Psoas muscle (tissue), 8 donors: Measurements from ENCODE around the gene TCF7L2. TPM values are rescaled to one million over a fixed set of nuclear protein-coding genes. Genes with fewer than 3 reads are reported as not detected.

ENCODE experiments used
- ATAC-seq, 4 donors: fragments of 200-7000 bp; cut with Tn5 transposase; one replicate each; pipeline ENCODE4 v1.9.1; 2020; ENCODE audit warnings: moderate library complexity in 3 of 4, mild to moderate bottlenecking in 2 of 4
- DNase-seq, 2 donors: peaks; one replicate each; pipeline ENCODE4 v3.0.0-alpha.2; 2020
- H3K27ac ChIP-seq: fragments of 200-600 bp; one replicate; pipeline ENCODE4 v1.8.0; 2022
- H3K27me3 ChIP-seq, 3 donors: fragments of 200-600 bp in 1 of 3; one replicate each; pipeline versions ENCODE4 v1.6.1 to v1.8.0; 2013 to 2022; ENCODE audit warnings: low read length in 2 of 3, mild to moderate bottlenecking in 2 of 3, moderate library complexity in 1 of 3; ENCODE audit not compliant: insufficient read depth in 3 of 3
- H3K36me3 ChIP-seq, 2 donors: fragments of 200-600 bp in 1 of 2; one replicate each; pipeline versions ENCODE4 v1.6.1 to v1.8.0; 2013 to 2022; ENCODE audit warnings: low read depth in 1 of 2, mild to moderate bottlenecking in 1 of 2, moderate library complexity in 1 of 2; ENCODE audit not compliant: insufficient read depth in 1 of 2
- H3K4me1 ChIP-seq: fragments of 200-600 bp; one replicate; pipeline ENCODE4 v1.8.0; 2022
- H3K4me3 ChIP-seq: fragments of 200-600 bp; one replicate; pipeline ENCODE4 v1.8.0; 2022; ENCODE audit warnings: mild to moderate bottlenecking
- H3K9me3 ChIP-seq: fragments of 200-600 bp; one replicate; pipeline ENCODE4 v1.8.0; 2022
- WGBS, 3 donors: extraction: QIAGEN DNeasy Blood & Tissue Kit; methylation state at CpG; one replicate each; pipeline versions ENCODE4 v1.1.6 to v1.1.7; 2013; 5-methylcytosine and 5-hydroxymethylcytosine counted together
- intact Hi-C, 2 donors: fragments of 100-400 bp; cut with DNase I; formaldehyde crosslinking; loops; one replicate each; pipeline versions ENCODE4 v1.11.0 to v1.14.2; 2022
- polyA plus RNA-seq, 3 donors: library from polyadenylated mRNA; stranded (reverse); fragments of 200-250 nt; gene quantifications; one replicate each; pipeline ENCODE4 v1.2.3, GENCODE V29; 2013
- total RNA-seq, 4 donors: library from RNA; stranded (reverse); fragmentation: NEBNext Ultra II Directional in 2 of 4; extraction: Animal tissue kit (Norgen Biotek cat#: 25700) in 2 of 4; gene quantifications; one replicate each; pipeline versions ENCODE4 v1.2.1 to v1.2.4, GENCODE V29; 2021 to 2023
- TF ChIP-seq, protein P1 (sequence below): fragments of 200-600 bp; IDR thresholded peaks from one replicate; pipeline ENCODE4 v1.8.0; 2022; ENCODE audit warnings: antibody characterized with exemption
- donor health status: healthy with polysubstance abuse.
- donor health status: DM: no; HTN: no; CAD: no; lungs with moderate emphysema.
- donor health status: Bipolar disorder and iron deficiency.
- donor health status: healthy.
- donor health status: DM: yes; HTN: yes; CAD: no.
- donor health status: DM: no; HTN: no; CAD: no.
- donor health status: DM: no; HTN: no; CAD: no.
- donor health status: DM: yes; HTN: yes; CAD: no.

Gene TCF7L2
- total and polyA plus RNA-seq, 7 donors = 1.8 to 8.5 (median 4.3) TPM

- Histone ChIP-seq H3K4me1 (no peaks in the 10 kb centered on the region), H3K27me3 (no peaks in the 10 kb centered on the region), H3K4me3 (no peak overlapping the region), H3K27ac (no peak overlapping the region), H3K36me3 (no peaks in the 10 kb centered on the region), H3K9me3 (no peaks in the 10 kb centered on the region)
- intact Hi-C loops = no loop called here
- DNase-seq (no peak), ATAC-seq (no peak)
- WGBS, 3 donors = 80 to 86% (median 84%) methylated on average over 7 of the region's 7 CpGs
- TF ChIP-seq, protein P1, sequence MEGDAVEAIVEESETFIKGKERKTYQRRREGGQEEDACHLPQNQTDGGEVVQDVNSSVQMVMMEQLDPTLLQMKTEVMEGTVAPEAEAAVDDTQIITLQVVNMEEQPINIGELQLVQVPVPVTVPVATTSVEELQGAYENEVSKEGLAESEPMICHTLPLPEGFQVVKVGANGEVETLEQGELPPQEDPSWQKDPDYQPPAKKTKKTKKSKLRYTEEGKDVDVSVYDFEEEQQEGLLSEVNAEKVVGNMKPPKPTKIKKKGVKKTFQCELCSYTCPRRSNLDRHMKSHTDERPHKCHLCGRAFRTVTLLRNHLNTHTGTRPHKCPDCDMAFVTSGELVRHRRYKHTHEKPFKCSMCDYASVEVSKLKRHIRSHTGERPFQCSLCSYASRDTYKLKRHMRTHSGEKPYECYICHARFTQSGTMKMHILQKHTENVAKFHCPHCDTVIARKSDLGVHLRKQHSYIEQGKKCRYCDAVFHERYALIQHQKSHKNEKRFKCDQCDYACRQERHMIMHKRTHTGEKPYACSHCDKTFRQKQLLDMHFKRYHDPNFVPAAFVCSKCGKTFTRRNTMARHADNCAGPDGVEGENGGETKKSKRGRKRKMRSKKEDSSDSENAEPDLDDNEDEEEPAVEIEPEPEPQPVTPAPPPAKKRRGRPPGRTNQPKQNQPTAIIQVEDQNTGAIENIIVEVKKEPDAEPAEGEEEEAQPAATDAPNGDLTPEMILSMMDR = no peak
Measured at GRCh38 chr10:112914288-112914952, 35.6 kb upstream of the TCF7L2 start.

DNA sequence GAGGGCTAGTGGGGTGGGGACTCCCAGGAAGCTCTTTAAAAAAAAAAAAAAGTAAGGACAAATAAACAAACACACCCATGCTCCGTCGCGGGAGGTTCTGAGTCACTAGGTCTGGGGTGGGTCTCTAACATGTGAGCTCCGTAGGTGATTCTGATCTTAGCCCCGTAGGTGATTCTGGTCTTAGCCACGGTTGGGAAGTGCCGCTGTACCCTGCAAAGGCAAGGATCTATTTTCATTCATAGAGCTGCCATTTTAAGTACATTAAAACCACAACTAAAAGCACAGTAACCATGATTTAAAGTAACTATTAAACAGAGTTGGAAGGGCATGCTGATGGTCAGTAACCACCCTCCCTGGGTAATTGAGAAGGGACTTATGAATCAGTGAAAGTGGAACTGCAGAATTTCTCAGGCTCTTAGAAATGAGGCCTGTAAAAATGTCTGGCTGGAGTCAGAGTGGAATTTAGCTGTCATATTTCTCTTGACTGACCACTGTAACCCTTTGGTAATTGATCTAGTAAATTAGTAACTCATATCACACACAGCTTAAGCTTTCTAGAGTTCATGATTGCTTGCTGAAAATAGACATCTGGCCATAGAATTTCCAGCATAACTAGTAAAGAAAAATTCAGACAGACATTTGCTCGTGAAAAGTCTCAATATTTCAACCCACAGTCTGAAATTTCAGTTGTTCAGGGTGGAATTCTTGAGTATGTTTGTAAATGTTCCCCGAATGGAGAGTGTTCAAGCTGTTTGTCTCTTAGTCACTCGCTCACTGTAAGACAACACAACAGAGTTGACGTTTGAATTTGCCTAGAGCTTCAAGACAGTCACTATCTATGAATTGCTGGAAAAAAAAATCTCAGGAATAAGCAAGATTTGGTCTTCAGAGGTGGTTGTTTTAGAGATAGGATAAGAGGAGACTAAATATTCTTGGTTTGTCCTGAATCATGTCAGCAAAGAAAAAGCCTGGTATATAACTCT is 34.2 kb upstream of the TCF7L2 start:
- no peak for ATAC-seq
- intact Hi-C loops = no loop called here

GRCh38 chr10:112917681-112918080 is 32.4 kb upstream of the TCF7L2 start:
- WGBS, 3 donors = 95 to 97% (median 97%) methylated on average over 3 of the region's 3 CpGs
- TF ChIP-seq, protein P1 = no peak
- no peak overlapping the region for H3K4me3 ChIP-seq
- H3K27ac ChIP-seq = no peak overlapping the region
- H3K36me3 ChIP-seq = no peaks in the 10 kb centered on the region
- no peaks in the 10 kb centered on the region for H3K4me1 ChIP-seq
- intact Hi-C loops = no loop called here
- no peaks in the 10 kb centered on the region for H3K27me3 ChIP-seq
- DNase-seq (no peak), ATAC-seq (no peak)
- H3K9me3 ChIP-seq = no peaks in the 10 kb centered on the region

More for the DNA sequence above, 34.2 kb upstream of the TCF7L2 start:
- no peaks in the 10 kb centered on the region for H3K27me3 ChIP-seq
- H3K4me3 ChIP-seq = no peak overlapping the region
- no peak overlapping the region for H3K27ac ChIP-seq
- 80 to 83% (median 82%) methylated on average over 11 of the region's 11 CpGs for WGBS, 3 donors
- TF ChIP-seq, protein P1 = no peak
- no peaks in the 10 kb centered on the region for H3K9me3 ChIP-seq
- no peaks in the 10 kb centered on the region for H3K36me3 ChIP-seq
- H3K4me1 ChIP-seq = no peaks in the 10 kb centered on the region
- DNase-seq = no peak

GRCh38 chr10:112918771-112919170 is 31.3 kb upstream of the TCF7L2 start:
- 43 to 60% (median 52%) methylated on average over 1 of the region's 1 CpG for WGBS, 3 donors
- Histone ChIP-seq H3K4me1 (no peaks in the 10 kb centered on the region), H3K27me3 (no peaks in the 10 kb centered on the region), H3K36me3 (no peaks in the 10 kb centered on the region), H3K9me3 (no peaks in the 10 kb centered on the region), H3K4me3 (no peak overlapping the region), H3K27ac (no peak overlapping the region)
- TF ChIP-seq, protein P1 = no peak
- intact Hi-C loops = no loop called here
- ATAC-seq (no peak), DNase-seq (no peak)
